H1 (cell line): ENCODE results near the gene BTG3. TPM values are rescaled to one million over a fixed set of nuclear protein-coding genes. Genes with fewer than 3 reads are reported as not detected.

Experiments used
- CTCF ChIA-PET: fragments of 300-600 bp; sonication (Branson Sonifier 250); formaldehyde crosslinking; loops from one replicate; lab custom pipeline; 2021; ENCODE audit not compliant: partially characterized antibody; lab: Charles Lee
- POLR2A ChIA-PET: fragments of 300-600 bp; sonication (Branson Sonifier 250); formaldehyde crosslinking; loops from one replicate; lab custom pipeline; 2021; ENCODE audit warnings: inconsistent platforms; ENCODE audit not compliant: partially characterized antibody; lab: Charles Lee
- DNase-seq, 2 experiments: peaks; one replicate each; pipeline versions ENCODE4 v3.0.0 to v3.0.0-alpha.2; 2010 to 2022; ENCODE audit warnings: low spot score in 2 of 2, low read depth in 1 of 2, mixed read lengths in 1 of 2
- FAIRE-seq: peaks from 2 replicates; lab custom pipeline; 2011; peaks lifted over from hg19 to GRCh38; lab: Jason Lieb, UNC
- H2AFZ ChIP-seq: 2 replicates; pipeline ENCODE4 v1.8.1; 2012; ENCODE audit warnings: low read length, inconsistent platforms
- H2AK5ac ChIP-seq: 2 replicates; pipeline ENCODE4 v1.6.1; 2013; ENCODE audit warnings: low read depth, low read length
- H2BK120ac ChIP-seq: replicated peaks from 2 replicates; pipeline ENCODE3; 2013; ENCODE audit warnings: low read depth, low read length, inconsistent platforms
- H2BK12ac ChIP-seq: 2 replicates; pipeline ENCODE4 v1.6.1; 2013; ENCODE audit warnings: low read depth, low read length
- H2BK15ac ChIP-seq: 2 replicates; pipeline ENCODE4 v1.6.1; 2013; ENCODE audit warnings: low read length
- H2BK20ac ChIP-seq: 2 replicates; pipeline ENCODE4 v1.6.1; 2013; ENCODE audit warnings: low read length
- H2BK5ac ChIP-seq: 2 replicates; pipeline ENCODE4 v1.6.1; 2013; ENCODE audit warnings: low read depth, low read length
- H3K14ac ChIP-seq: 2 replicates; pipeline ENCODE4 v1.6.1; 2013; ENCODE audit warnings: inconsistent platforms; ENCODE audit not compliant: insufficient read length
- H3K18ac ChIP-seq: 2 replicates; pipeline ENCODE4 v1.6.1; 2013; ENCODE audit warnings: low read length; ENCODE audit errors: extremely low read depth
- H3K23ac ChIP-seq: 2 replicates; pipeline ENCODE4 v1.6.1; 2013; ENCODE audit warnings: inconsistent platforms; ENCODE audit not compliant: insufficient read length
- H3K23me2 ChIP-seq: 2 replicates; pipeline ENCODE4 v1.6.1; 2013; ENCODE audit warnings: low read depth, low read length
- H3K27ac ChIP-seq: 2 replicates; pipeline ENCODE4 v1.6.1; 2011; ENCODE audit warnings: low read depth, low read length, inconsistent platforms
- H3K27me3 ChIP-seq, 4 experiments: replicated peaks in 1 of 4; 1 replicate in 1 of 4; 2 replicates in 3 of 4; pipeline versions ENCODE4 v1.6.1 to v1.8.1; 2011 to 2013; ENCODE audit warnings: low read length in 3 of 4, mild to moderate bottlenecking in 3 of 4, inconsistent platforms in 2 of 4, mixed read lengths in 2 of 4, moderate library complexity in 1 of 4; ENCODE audit not compliant: control insufficient read depth in 3 of 4, insufficient read depth in 3 of 4; ENCODE audit errors: extremely low read depth in 1 of 4
- H3K36me3 ChIP-seq, 4 experiments: 2 replicates each; pipeline versions ENCODE4 v1.6.1 to v1.8.1; 2011 to 2013; ENCODE audit warnings: mild to moderate bottlenecking in 4 of 4, low read length in 3 of 4, moderate library complexity in 2 of 4, control low read depth in 1 of 4, inconsistent platforms in 1 of 4; ENCODE audit not compliant: insufficient read depth in 4 of 4, control insufficient read depth in 2 of 4
- H3K4ac ChIP-seq: replicated peaks from 2 replicates; pipeline ENCODE3; 2013; ENCODE audit warnings: low read length, low read depth, mixed read lengths, inconsistent platforms; ENCODE audit not compliant: insufficient read length
- H3K4me1 ChIP-seq, 4 experiments: replicated peaks in 1 of 4; 1 replicate in 1 of 4; 2 replicates in 3 of 4; pipeline versions ENCODE4 v1.6.1 to v1.8.1; 2011 to 2013; ENCODE audit warnings: low read length in 3 of 4, inconsistent platforms in 2 of 4, mixed read lengths in 1 of 4; ENCODE audit not compliant: insufficient read depth in 4 of 4, control insufficient read depth in 3 of 4
- H3K4me2 ChIP-seq, 2 experiments: 2 replicates each; pipeline versions ENCODE4 v1.6.1 to v1.8.1; 2011 to 2013; ENCODE audit warnings: low read depth in 2 of 2, low read length in 2 of 2, control low read depth in 1 of 2, inconsistent platforms in 1 of 2, mild to moderate bottlenecking in 1 of 2; ENCODE audit not compliant: insufficient read depth in 1 of 2
- H3K4me3 ChIP-seq, 4 experiments: fragments of 200-600, 300-600 bp in 1 of 4; sonication (generic), shearing (Covaris generic), sonication (Bioruptor Twin) in 1 of 4; 2 replicates each; pipeline versions ENCODE4 v1.5.1 to v1.8.1; 2011 to 2016; ENCODE audit warnings: low read length in 4 of 4, low read depth in 3 of 4, control low read depth in 2 of 4, inconsistent platforms in 2 of 4, mild to moderate bottlenecking in 2 of 4, mixed read lengths in 1 of 4, moderate library complexity in 1 of 4; ENCODE audit not compliant: insufficient read depth in 2 of 4; ENCODE audit errors: extremely low read depth in 1 of 4
- H3K56ac ChIP-seq: replicated peaks from 2 replicates; pipeline ENCODE3; 2013; ENCODE audit warnings: low read depth, mild to moderate bottlenecking, mixed read lengths, low read length, inconsistent platforms; ENCODE audit not compliant: insufficient read length
- H3K79me1 ChIP-seq: 2 replicates; pipeline ENCODE4 v1.6.1; 2013; ENCODE audit warnings: low read depth, low read length, control low read depth
- H3K79me2 ChIP-seq, 2 experiments: 2 replicates each; pipeline versions ENCODE4 v1.6.1 to v1.8.1; 2012 to 2013; ENCODE audit warnings: low read length in 2 of 2, mild to moderate bottlenecking in 2 of 2, inconsistent platforms in 1 of 2; ENCODE audit not compliant: insufficient read depth in 2 of 2, control insufficient read depth in 1 of 2
- H3K9ac ChIP-seq, 4 experiments: replicated peaks in 1 of 4; 1 replicate in 1 of 4; 2 replicates in 3 of 4; pipeline versions ENCODE4 v1.6.1 to v1.8.1; 2011 to 2013; ENCODE audit warnings: low read depth in 3 of 4, low read length in 3 of 4, control low read depth in 2 of 4, mild to moderate bottlenecking in 2 of 4, moderate library complexity in 2 of 4, inconsistent platforms in 1 of 4; ENCODE audit errors: extremely low read depth in 1 of 4
- H3K9me3 ChIP-seq, 2 experiments: 2 replicates each; pipeline versions ENCODE4 v1.6.1 to v1.8.1; 2012 to 2013; ENCODE audit warnings: mild to moderate bottlenecking in 2 of 2, moderate library complexity in 2 of 2, control low read depth in 1 of 2, inconsistent platforms in 1 of 2, low read depth in 1 of 2, low read length in 1 of 2, mixed read lengths in 1 of 2; ENCODE audit not compliant: insufficient read depth in 2 of 2
- H4K20me1 ChIP-seq, 2 experiments: replicated peaks in 1 of 2; 2 replicates each; pipeline versions ENCODE3 to v1.8.1; 2011 to 2013; ENCODE audit warnings: inconsistent platforms in 2 of 2, low read length in 2 of 2, mild to moderate bottlenecking in 1 of 2; ENCODE audit not compliant: insufficient read depth in 2 of 2, control insufficient read depth in 1 of 2
- H4K5ac ChIP-seq: 2 replicates; pipeline ENCODE4 v1.6.1; 2013; ENCODE audit warnings: low read length, low read depth, mixed read lengths, inconsistent platforms; ENCODE audit not compliant: insufficient read length
- H4K8ac ChIP-seq: 2 replicates; pipeline ENCODE4 v1.8.0; 2013; ENCODE audit warnings: mild to moderate bottlenecking, moderate library complexity, low read length, inconsistent platforms; ENCODE audit not compliant: insufficient read depth; ENCODE audit errors: extremely low read depth
- H4K91ac ChIP-seq: replicated peaks from 2 replicates; pipeline ENCODE3; 2013; ENCODE audit warnings: low read length, mixed read lengths, inconsistent platforms; ENCODE audit not compliant: insufficient read length
- BRCA1 ChIP-seq: IDR thresholded peaks from 2 replicates; pipeline ENCODE4 v1.6.1; 2012; ENCODE audit warnings: low read depth, low read length, improper control_type of control experiment
- CBX8 ChIP-seq: fragments of 300-800, 300-1000 bp; sonication (generic); IDR thresholded peaks from 2 replicates; pipeline ENCODE4 v1.7.1; 2016; ENCODE audit warnings: low read depth, low read length, borderline replicate concordance
- CHD2 ChIP-seq: IDR thresholded peaks from 2 replicates; pipeline ENCODE4 v1.6.1; 2012; ENCODE audit warnings: low read length, improper control_type of control experiment
- E2F6 ChIP-seq: IDR thresholded peaks from 2 replicates; pipeline ENCODE4 v1.6.1; 2012; ENCODE audit warnings: inconsistent platforms
- EZH2 ChIP-seq: fragments of 200-600 bp; sonication (generic); IDR thresholded peaks from 2 replicates; pipeline ENCODE4 v1.7.1; 2012; ENCODE audit warnings: low read depth, mild to moderate bottlenecking, moderate library complexity, low read length, inconsistent platforms; ENCODE audit not compliant: severe bottlenecking
- NANOG ChIP-seq: IDR thresholded peaks from 2 replicates; pipeline ENCODE4 v1.6.1; 2011; ENCODE audit warnings: low read length, low read depth, mild to moderate bottlenecking, inconsistent platforms; ENCODE audit not compliant: insufficient read depth, poor library complexity, severe bottlenecking
- PHF8 ChIP-seq: fragments of 200-600 bp; sonication (generic); conservative IDR thresholded peaks from 2 replicates; pipeline ENCODE4 v1.7.1; 2012; ENCODE audit warnings: low read depth, mild to moderate bottlenecking, inconsistent platforms, low read length, moderate library complexity
- POLR2A ChIP-seq, 2 experiments: IDR thresholded peaks; 1 replicate in 1 of 2; 2 replicates in 1 of 2; pipeline ENCODE4 v1.6.1; 2011; ENCODE audit warnings: low read depth in 2 of 2, low read length in 2 of 2, mild to moderate bottlenecking in 2 of 2; ENCODE audit errors: control extremely low read depth in 1 of 2
- RBBP5 ChIP-seq: IDR thresholded peaks from 2 replicates; pipeline ENCODE4 v1.7.1; 2012; ENCODE audit warnings: low read depth, mild to moderate bottlenecking, inconsistent platforms, low read length, moderate library complexity, borderline replicate concordance
- SAP30 ChIP-seq: fragments of 300-600 bp; sonication (generic); IDR thresholded peaks from 2 replicates; pipeline ENCODE4 v1.7.1; 2012; ENCODE audit warnings: low read length, moderate library complexity, mild to moderate bottlenecking, inconsistent platforms; ENCODE audit not compliant: insufficient read depth, insufficient replicate concordance
- SIX5 ChIP-seq: IDR thresholded peaks from 2 replicates; pipeline ENCODE4 v1.6.1; 2011; ENCODE audit warnings: mild to moderate bottlenecking, low read depth, low read length
- SP1 ChIP-seq: IDR thresholded peaks from 2 replicates; pipeline ENCODE4 v1.6.1; 2011; ENCODE audit warnings: low read depth, low read length
- SP2 ChIP-seq: IDR thresholded peaks from 2 replicates; pipeline ENCODE4 v1.6.1; 2012; ENCODE audit warnings: mild to moderate bottlenecking, low read length, inconsistent platforms
- WGBS, 2 experiments: shearing (Covaris generic) in 1 of 2; methylation state at CpG; one replicate each; pipeline versions ENCODE4 v1.1.6 to v1.1.7; 2013 to 2015; ENCODE audit warnings: low lambda C conversion rate in 2 of 2, mixed read lengths in 2 of 2, inconsistent platforms in 1 of 2, low coverage in 1 of 2, missing lambda C conversion rate in 1 of 2; ENCODE audit not compliant: insufficient replicate concordance in 2 of 2, insufficient coverage in 1 of 2, insufficient read length in 1 of 2; ENCODE audit errors: extremely low coverage in 1 of 2, missing lambda C conversion rate in 1 of 2; 5-methylcytosine and 5-hydroxymethylcytosine counted together
- polyA plus RNA-seq, 7 experiments: library from polyadenylated mRNA; depleted of rRNA in 3 of 7; stranded (reverse) in 5 of 7; unstranded in 2 of 7; fragments of >200 nt in 5 of 7; fragments of 200-250 nt in 2 of 7; gene quantifications; 1 replicate in 5 of 7; 2 replicates in 1 of 7; 4 replicates in 1 of 7; pipeline versions ENCODE4 v1.2.1 to v1.2.3, GENCODE V29; 2011 to 2013; ENCODE audit warnings: missing spikeins in 2 of 7, mixed read lengths in 2 of 7
- total RNA-seq: library from RNA; stranded (reverse); fragmentation: NEBNext Ultra II Directional; extraction: Animal tissue kit (Norgen Biotek cat#: 25700); gene quantifications from 2 replicates; pipeline ENCODE4 v1.2.1, GENCODE V29; 2021

Gene BTG3
- total and polyA plus RNA-seq, 2 of the 8 experiments (the other 6 are each of a cell fraction or from before 2014, with no cell fraction given), result 13.6 to 25.9 TPM

DNA sequence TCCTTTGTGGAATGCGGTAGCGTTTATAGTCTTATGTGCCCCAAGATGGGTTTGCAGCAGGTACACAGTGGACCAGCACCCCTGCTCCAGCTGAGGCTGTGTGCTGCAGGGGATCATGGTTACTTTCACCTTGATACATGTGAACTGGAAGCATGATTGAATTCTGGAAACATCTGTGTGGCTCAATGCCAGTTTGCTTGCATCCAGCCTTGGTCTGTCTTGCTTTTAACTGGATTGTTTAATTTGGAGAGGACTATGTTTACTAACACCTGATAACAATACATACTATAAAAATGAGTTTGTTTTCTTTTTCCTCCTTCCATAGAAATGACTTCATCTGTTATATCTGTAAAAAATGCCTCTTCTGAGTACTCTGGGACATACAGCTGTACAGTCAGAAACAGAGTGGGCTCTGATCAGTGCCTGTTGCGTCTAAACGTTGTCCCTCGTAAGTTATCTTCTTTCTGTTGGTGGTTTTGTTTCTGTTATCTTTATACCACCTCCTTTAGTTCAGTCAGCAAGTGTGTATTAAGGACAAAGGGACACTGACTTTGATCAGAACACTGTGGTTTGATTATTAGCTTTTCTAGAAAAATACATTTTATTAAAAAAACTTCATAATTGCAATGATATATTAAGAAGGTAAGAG, 52.2 kb downstream of the BTG3 start:
- Histone ChIP-seq H3K56ac (no peak overlapping the region), H3K9me3 (no peaks in the 10 kb centered on the region), H2BK15ac (no peak overlapping the region), H2AK5ac (no peak overlapping the region), H3K27ac (no peak overlapping the region), H2BK5ac (no peak overlapping the region), H3K79me1 (peaks cover 2% of the 10 kb centered on the region; the same call in 1 of the 2 replicates), H3K4ac (no peak overlapping the region), H4K8ac (no peak overlapping the region), H3K36me3 (peaks cover 23 to 83% (median 49%) of the 10 kb centered on the region in 4 experiments), H4K5ac (no peak overlapping the region), H3K27me3 (no peaks in the 10 kb centered on the region), H3K4me1 (no peaks in the 10 kb centered on the region), H3K14ac (no peak overlapping the region), H3K79me2 (peaks cover 8 to 41% of the 10 kb centered on the region in 2 experiments), H4K91ac (no peak overlapping the region), H3K4me3 (no peak overlapping the region), H2BK120ac (no peak overlapping the region), H3K4me2 (no peak overlapping the region), H3K23me2 (no peaks in the 10 kb centered on the region), H4K20me1 (peaks cover 9 to 13% of the 10 kb centered on the region in 2 experiments), H2BK20ac (no peak overlapping the region), H3K18ac (no peak overlapping the region), H2BK12ac (no peak overlapping the region), H3K23ac (no peak overlapping the region), H2AFZ (no peak overlapping the region), H3K9ac (no peak overlapping the region)
- WGBS, 2 experiments, result 96% methylated on average over 5 of the region's 5 CpGs; no CpG with 5 or more reads in 1 of the 2 experiments
- ChIA-PET CTCF (interaction anchor here (0.8 to 0.9 kb wide), 2 partner anchors 59 to 174 kb away, joined by 3 to 4 read pairs; no protein-coding TSS in a partner anchor), POLR2A (interaction anchor here (1.6 kb wide), 1 partner anchor 11 kb away, joined by 6 read pairs; no protein-coding TSS in a partner anchor)
- DNase-seq (no peak), FAIRE-seq (no peak)
- TF ChIP-seq CBX8, result no peak
- TF ChIP-seq CHD2, result no peak
- no peak for TF ChIP-seq SP1
- no peak for TF ChIP-seq POLR2A (IDR thresholded peaks at IDR 0.05; ENCODE audit: control extremely low read depth in 1 of 2, low read depth in 2 of 2, low read length in 2 of 2)
- TF ChIP-seq E2F6, result no peak
- no peak for TF ChIP-seq SP2
- TF ChIP-seq EZH2, result no peak
- no peak for TF ChIP-seq RBBP5
- no peak for TF ChIP-seq SAP30
- no peak for TF ChIP-seq PHF8
- no peak for TF ChIP-seq NANOG
- TF ChIP-seq BRCA1, result no peak
- TF ChIP-seq SIX5, result no peak
